ENCODE results near the gene INA. TPM values are rescaled to one million over a fixed set of nuclear protein-coding genes. Genes with fewer than 3 reads are reported as not detected.

INA gene
- total RNA-seq, 2 donors from 2014 or later: 0.44 to 1.4 TPM

DNA sequence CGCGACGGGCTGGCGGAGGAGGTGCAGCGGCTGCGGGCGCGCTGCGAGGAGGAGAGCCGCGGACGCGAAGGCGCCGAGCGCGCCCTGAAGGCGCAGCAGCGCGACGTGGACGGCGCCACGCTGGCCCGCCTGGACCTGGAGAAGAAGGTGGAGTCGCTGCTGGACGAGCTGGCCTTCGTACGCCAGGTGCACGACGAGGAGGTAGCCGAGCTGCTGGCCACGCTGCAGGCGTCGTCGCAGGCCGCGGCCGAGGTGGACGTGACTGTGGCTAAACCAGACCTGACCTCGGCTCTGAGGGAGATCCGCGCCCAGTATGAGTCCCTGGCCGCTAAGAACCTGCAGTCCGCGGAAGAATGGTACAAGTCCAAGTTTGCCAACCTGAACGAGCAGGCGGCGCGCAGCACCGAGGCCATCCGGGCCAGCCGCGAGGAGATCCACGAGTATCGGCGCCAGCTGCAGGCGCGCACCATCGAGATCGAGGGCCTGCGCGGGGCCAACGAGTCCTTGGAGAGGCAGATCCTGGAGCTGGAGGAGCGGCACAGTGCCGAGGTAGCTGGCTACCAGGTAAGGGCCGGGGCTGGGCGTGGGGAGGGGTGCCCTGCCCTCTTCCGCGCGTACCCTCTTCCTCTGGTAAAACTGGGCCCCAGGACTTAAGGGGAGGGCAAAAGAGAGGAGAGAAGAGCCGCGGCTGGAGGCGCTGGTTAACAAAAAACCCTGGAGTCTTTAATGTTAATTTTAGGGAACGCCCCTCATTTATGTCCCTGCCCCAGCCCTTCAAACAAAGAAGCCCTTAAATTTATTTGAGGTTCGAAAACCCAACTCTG lies 987 bp downstream of the INA start:
- Histone ChIP-seq H3K4me1 (no peaks in the 10 kb centered on the region), H3K4me3 (peak overlapping the region; percentile 16), H3K36me3 (no peaks in the 10 kb centered on the region), H3K27ac (no peak overlapping the region), H3K9ac (ENCODE audit: low read depth in 2 of 2, low read length in 2 of 2) (no peak overlapping the region), H3K27me3 (peaks cover 49% of the 10 kb centered on the region), H3K9me3 (no peaks in the 10 kb centered on the region)
- no peak for DNase-seq
- TF ChIP-seq, protein P1, sequence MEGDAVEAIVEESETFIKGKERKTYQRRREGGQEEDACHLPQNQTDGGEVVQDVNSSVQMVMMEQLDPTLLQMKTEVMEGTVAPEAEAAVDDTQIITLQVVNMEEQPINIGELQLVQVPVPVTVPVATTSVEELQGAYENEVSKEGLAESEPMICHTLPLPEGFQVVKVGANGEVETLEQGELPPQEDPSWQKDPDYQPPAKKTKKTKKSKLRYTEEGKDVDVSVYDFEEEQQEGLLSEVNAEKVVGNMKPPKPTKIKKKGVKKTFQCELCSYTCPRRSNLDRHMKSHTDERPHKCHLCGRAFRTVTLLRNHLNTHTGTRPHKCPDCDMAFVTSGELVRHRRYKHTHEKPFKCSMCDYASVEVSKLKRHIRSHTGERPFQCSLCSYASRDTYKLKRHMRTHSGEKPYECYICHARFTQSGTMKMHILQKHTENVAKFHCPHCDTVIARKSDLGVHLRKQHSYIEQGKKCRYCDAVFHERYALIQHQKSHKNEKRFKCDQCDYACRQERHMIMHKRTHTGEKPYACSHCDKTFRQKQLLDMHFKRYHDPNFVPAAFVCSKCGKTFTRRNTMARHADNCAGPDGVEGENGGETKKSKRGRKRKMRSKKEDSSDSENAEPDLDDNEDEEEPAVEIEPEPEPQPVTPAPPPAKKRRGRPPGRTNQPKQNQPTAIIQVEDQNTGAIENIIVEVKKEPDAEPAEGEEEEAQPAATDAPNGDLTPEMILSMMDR (IDR thresholded peaks at IDR 0.05): no peak
- intact Hi-C loops (cut with DNase I): no loop called here

DNA sequence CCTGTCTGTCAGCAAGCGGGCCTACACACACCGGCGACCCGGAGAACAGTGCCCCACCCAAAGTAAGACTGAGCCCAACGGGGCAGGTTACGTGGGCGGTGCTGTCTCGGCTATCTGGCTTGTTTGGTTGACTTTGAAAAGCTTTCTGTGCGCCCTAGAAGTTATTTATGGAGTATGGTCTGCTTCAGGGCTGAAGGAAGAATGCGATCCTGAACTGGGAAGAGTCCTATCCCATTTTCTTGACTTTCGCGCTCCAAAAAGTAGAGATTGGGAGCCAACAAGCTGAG lies 1.5 kb downstream of the INA start:
- Histone ChIP-seq H3K9me3 (no peaks in the 10 kb centered on the region), H3K9ac (ENCODE audit: low read depth in 2 of 2, low read length in 2 of 2) (no peak overlapping the region), H3K36me3 (no peaks in the 10 kb centered on the region), H3K4me3 (no peak overlapping the region), H3K27me3 (peaks cover 49% of the 10 kb centered on the region), H3K4me1 (no peaks in the 10 kb centered on the region), H3K27ac (no peak overlapping the region)
- no peak for DNase-seq
- TF ChIP-seq, protein P1 (IDR thresholded peaks at IDR 0.05): no peak
- intact Hi-C loops (cut with DNase I): no loop called here

GRCh38 chr10:103278862-103279298 lies 1.9 kb downstream of the INA start:
- Histone ChIP-seq H3K4me1 (no peaks in the 10 kb centered on the region), H3K9ac (ENCODE audit: low read depth in 2 of 2, low read length in 2 of 2) (no peak overlapping the region), H3K27ac (no peak overlapping the region), H3K4me3 (no peak overlapping the region), H3K36me3 (no peaks in the 10 kb centered on the region), H3K9me3 (no peaks in the 10 kb centered on the region), H3K27me3 (peaks cover 49% of the 10 kb centered on the region)
- intact Hi-C loops (cut with DNase I): no loop called here
- peak; percentile 51 for DNase-seq
- TF ChIP-seq, protein P1 (IDR thresholded peaks at IDR 0.05): no peak

DNA sequence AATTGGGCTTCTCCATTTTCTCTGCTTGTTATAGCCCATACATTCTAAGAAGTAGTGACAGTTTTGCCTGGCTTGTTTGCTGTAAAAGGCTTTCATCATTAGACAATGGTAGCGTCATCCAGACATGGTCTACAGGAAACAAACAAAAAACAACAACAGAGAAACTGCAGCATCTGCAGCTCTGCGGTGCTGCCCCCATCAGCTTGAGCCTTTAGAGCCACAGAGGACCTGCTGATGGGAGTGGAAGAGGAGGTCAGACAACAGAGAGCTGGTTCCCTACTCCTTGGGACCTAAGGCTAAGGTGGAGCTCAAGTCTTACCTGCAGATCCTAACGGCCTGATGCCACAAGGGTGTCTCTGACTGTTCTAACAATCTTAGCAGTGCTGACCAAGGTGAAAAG lies 3.1 kb downstream of the INA start:
- Histone ChIP-seq H3K4me3 (no peak overlapping the region), H3K4me1 (no peaks in the 10 kb centered on the region), H3K9ac (ENCODE audit: low read depth in 2 of 2, low read length in 2 of 2) (no peak overlapping the region), H3K27me3 (peaks cover 49% of the 10 kb centered on the region), H3K27ac (no peak overlapping the region), H3K9me3 (no peaks in the 10 kb centered on the region), H3K36me3 (no peaks in the 10 kb centered on the region)
- intact Hi-C loops (cut with DNase I): no loop called here
- TF ChIP-seq, protein P1 (IDR thresholded peaks at IDR 0.05): no peak
- no peak for DNase-seq

- H3K4me3 ChIP-seq: no peak overlapping the region
- no peak overlapping the region for H3K27ac ChIP-seq
- H3K9ac ChIP-seq (ENCODE audit: low read depth in 2 of 2, low read length in 2 of 2): no peak overlapping the region
- DNase-seq: no peak
- no peaks in the 10 kb centered on the region for H3K4me1 ChIP-seq
- no peaks in the 10 kb centered on the region for H3K36me3 ChIP-seq
- intact Hi-C loops (cut with DNase I): no loop called here
- H3K9me3 ChIP-seq: no peaks in the 10 kb centered on the region
- TF ChIP-seq, protein P1 (IDR thresholded peaks at IDR 0.05): no peak
- peaks cover 48% of the 10 kb centered on the region for H3K27me3 ChIP-seq
Observed at GRCh38 chr10:103280506-103280905, 3.6 kb downstream of the INA start.

Data from colonic mucosa (tissue), 4 donors.